ENCODE results near the gene MRPL55.

Gene MRPL55

DNA sequence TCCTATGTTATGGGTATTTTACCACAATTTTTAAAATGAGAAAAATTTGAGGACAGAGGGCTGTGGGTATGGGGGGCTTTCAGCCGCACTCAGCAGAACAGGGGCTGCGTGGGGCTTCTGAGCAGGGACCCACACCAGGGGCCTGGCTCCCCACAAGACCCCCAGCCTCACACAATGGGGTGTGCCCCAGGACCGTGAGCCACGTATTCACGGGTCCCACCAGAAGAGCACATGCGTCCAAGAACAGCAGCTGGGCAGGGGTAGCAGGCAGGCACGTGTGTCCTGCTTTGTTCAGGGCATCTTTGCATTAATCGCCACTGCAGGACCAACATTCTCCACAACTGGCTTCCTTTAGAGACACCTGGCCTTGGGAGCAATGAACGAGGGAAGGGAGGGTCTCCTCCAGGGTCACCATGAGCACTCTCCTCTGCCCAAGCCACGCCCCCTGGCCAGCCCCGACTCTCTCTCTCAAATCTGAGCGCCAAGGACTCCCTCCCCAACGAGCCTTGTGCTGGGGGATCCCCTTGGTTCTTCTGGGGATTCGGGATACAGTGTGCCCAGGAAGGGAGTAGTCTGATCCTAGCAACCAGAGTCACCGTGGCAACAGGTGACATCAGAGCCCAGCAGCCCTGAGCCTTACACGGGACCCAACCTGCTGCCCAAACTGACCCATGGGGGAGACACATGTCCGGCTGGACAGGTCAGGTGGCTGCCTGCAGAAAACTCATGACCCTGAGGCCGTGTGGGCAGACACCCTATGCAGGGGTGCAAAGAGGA, 34.0 kb downstream of the MRPL55 start:
- Histone ChIP-seq H3K4me1 (ENCODE audit: low read depth, poor library complexity, severe bottlenecking) (peaks cover 14% of the 10 kb centered on the region), H3K4me3 (IDR thresholded peaks at IDR 0.05; ENCODE audit: insufficient read depth, low read depth, low read length) (no peak overlapping the region), H3K27ac (no peak overlapping the region), H3K4me2 (no peak overlapping the region), H3K79me2 (ENCODE audit: insufficient read depth, low read depth) (peaks cover 15% of the 10 kb centered on the region), H3K27me3 (ENCODE audit: insufficient read depth, low read depth) (no peaks in the 10 kb centered on the region), H2AFZ (ENCODE audit: low read depth) (no peak overlapping the region), H3K36me3 (ENCODE audit: insufficient read depth) (no peaks in the 10 kb centered on the region), H3K9ac (no peak overlapping the region), H4K20me1 (ENCODE audit: insufficient read depth) (no peaks in the 10 kb centered on the region)
- TF ChIP-seq, protein P1, sequence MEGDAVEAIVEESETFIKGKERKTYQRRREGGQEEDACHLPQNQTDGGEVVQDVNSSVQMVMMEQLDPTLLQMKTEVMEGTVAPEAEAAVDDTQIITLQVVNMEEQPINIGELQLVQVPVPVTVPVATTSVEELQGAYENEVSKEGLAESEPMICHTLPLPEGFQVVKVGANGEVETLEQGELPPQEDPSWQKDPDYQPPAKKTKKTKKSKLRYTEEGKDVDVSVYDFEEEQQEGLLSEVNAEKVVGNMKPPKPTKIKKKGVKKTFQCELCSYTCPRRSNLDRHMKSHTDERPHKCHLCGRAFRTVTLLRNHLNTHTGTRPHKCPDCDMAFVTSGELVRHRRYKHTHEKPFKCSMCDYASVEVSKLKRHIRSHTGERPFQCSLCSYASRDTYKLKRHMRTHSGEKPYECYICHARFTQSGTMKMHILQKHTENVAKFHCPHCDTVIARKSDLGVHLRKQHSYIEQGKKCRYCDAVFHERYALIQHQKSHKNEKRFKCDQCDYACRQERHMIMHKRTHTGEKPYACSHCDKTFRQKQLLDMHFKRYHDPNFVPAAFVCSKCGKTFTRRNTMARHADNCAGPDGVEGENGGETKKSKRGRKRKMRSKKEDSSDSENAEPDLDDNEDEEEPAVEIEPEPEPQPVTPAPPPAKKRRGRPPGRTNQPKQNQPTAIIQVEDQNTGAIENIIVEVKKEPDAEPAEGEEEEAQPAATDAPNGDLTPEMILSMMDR (conservative IDR thresholded peaks at IDR 0.05; ENCODE audit: low read depth, low read length): no peak

DNA sequence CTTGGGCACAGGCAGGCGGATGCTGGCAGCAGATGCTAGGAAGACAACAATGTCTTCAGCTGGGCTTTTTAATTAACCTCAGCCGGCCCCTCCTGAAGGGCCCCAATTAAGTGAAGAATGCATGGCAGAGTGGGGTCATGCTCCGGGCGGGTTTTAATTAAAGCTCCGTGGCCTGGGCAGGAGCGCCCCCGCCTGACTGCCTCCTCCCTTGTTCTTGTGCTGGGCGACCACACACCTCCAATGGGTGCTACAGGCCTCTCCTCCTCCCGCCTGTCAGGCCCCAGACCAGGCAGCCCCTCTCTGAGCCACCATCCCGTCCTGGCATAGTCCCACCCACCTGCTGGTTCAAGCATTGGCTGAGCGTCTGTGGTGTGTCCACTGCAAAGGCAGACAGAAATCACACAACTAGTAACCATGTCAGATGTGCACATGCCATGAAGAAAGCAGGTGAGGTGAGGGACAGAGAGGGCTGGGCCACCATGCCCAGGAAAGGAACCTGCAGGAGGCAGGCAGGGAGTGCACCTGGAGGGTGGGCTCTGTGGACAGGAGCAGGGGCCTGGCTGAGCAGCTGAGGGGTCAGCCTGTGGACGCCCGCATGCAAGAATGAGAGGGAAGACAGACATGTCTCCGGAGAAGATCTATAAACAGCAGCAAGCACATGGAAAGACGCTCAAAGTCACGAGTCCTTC, 35.1 kb downstream of the MRPL55 start:
- Histone ChIP-seq H3K27me3 (ENCODE audit: insufficient read depth, low read depth) (no peaks in the 10 kb centered on the region), H3K79me2 (ENCODE audit: insufficient read depth, low read depth) (peaks cover 3% of the 10 kb centered on the region; the same call in 1 of the 2 replicates), H2AFZ (ENCODE audit: low read depth) (no peak overlapping the region)

DNA sequence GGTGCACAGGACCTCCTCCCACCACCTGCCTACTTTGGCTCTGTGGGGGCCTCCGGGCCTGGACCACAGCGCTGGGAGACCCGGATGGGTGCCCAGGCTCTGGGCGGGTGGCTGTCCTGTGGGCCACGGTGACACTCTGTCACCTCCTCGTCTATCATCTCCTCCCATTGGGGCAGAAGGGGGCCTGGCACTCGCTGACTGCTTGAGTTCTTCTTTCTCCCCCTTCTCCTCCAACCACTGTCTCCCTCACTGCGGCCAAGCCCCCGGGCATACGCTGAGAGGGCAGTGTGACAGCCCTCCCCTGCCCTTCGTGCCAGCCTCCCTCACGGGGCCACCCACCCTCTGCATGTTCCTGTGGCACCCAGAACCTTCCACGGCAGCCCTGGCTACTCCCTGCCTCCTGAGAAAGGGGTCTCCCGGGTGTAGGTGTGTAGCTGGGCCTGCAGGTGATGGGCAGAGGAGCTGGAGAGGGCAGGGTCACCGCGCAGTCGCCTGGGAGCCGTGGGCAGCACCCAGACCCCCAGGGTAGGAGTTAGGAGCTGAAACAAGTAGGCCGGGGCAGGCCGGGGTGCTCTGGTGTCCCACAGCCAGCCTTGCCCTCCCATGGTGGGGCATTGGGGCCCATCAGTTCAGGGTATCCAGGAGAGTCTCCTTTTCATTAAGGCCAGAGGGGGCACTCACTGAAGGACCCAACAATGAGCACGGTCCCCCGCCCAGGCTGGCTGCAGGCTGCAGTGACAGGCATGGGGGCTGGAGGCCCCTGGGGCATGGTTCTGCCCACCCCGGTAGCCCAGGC, 35.8 kb downstream of the MRPL55 start:
- H3K27ac ChIP-seq: no peak overlapping the region
- TF ChIP-seq, protein P1 (conservative IDR thresholded peaks at IDR 0.05; ENCODE audit: low read depth, low read length): no peak
- no peaks in the 10 kb centered on the region for H3K27me3 ChIP-seq (ENCODE audit: insufficient read depth, low read depth)
- no peak overlapping the region for H3K4me2 ChIP-seq
- H3K4me3 ChIP-seq (IDR thresholded peaks at IDR 0.05; ENCODE audit: insufficient read depth, low read depth, low read length): no peak overlapping the region
- no peak overlapping the region for H3K9ac ChIP-seq
- peaks cover 13% of the 10 kb centered on the region for H3K4me1 ChIP-seq (ENCODE audit: low read depth, poor library complexity, severe bottlenecking)
- no peaks in the 10 kb centered on the region for H4K20me1 ChIP-seq (ENCODE audit: insufficient read depth)
- no peaks in the 10 kb centered on the region for H3K36me3 ChIP-seq (ENCODE audit: insufficient read depth)
- no peak overlapping the region for H2AFZ ChIP-seq (ENCODE audit: low read depth)
- no peaks in the 10 kb centered on the region; the same call in 1 of the 2 replicates for H3K79me2 ChIP-seq (ENCODE audit: insufficient read depth, low read depth)

More for the DNA sequence above, 35.1 kb downstream of the MRPL55 start:
- H3K4me2 ChIP-seq: no peak overlapping the region
- H3K36me3 ChIP-seq (ENCODE audit: insufficient read depth): no peaks in the 10 kb centered on the region
- no peak overlapping the region for H3K4me3 ChIP-seq (IDR thresholded peaks at IDR 0.05; ENCODE audit: insufficient read depth, low read depth, low read length)
- TF ChIP-seq, protein P1 (conservative IDR thresholded peaks at IDR 0.05; ENCODE audit: low read depth, low read length): no peak
- no peak overlapping the region for H3K9ac ChIP-seq
- no peak overlapping the region for H3K27ac ChIP-seq
- H3K4me1 ChIP-seq (ENCODE audit: low read depth, poor library complexity, severe bottlenecking): peaks cover 13% of the 10 kb centered on the region
- no peaks in the 10 kb centered on the region for H4K20me1 ChIP-seq (ENCODE audit: insufficient read depth)

DNA sequence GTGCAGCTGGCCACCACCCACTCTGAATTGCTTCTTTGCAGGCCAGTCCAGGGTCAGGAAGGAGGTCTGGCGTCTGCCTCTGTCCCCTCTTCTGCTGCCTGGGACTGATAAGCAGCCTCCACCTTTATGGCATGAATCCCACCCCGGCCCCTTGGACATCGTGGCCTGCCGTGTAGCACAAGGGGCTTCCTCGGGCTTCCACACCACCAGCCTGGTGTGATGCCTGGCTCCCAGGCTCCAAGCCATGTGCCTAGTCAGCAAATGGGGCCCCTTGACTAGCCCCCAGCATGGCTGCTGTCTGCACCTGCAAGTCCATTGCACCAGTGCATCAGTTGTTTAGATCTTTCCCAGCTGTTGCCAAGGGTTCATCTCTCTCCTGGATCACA, 36.4 kb downstream of the MRPL55 start:
- Histone ChIP-seq H3K4me3 (IDR thresholded peaks at IDR 0.05; ENCODE audit: insufficient read depth, low read depth, low read length) (no peak overlapping the region), H2AFZ (ENCODE audit: low read depth) (no peak overlapping the region), H3K27ac (no peak overlapping the region), H4K20me1 (ENCODE audit: insufficient read depth) (no peaks in the 10 kb centered on the region), H3K4me1 (ENCODE audit: low read depth, poor library complexity, severe bottlenecking) (peaks cover 13% of the 10 kb centered on the region), H3K79me2 (ENCODE audit: insufficient read depth, low read depth) (no peaks in the 10 kb centered on the region; the same call in 1 of the 2 replicates), H3K36me3 (ENCODE audit: insufficient read depth) (no peaks in the 10 kb centered on the region), H3K27me3 (ENCODE audit: insufficient read depth, low read depth) (no peaks in the 10 kb centered on the region), H3K9ac (no peak overlapping the region), H3K4me2 (no peak overlapping the region)
- TF ChIP-seq, protein P1 (conservative IDR thresholded peaks at IDR 0.05; ENCODE audit: low read depth, low read length): no peak
